Pulmonary artery endothelial cell (primary cell): ENCODE data around the gene STAB2. TPM values are rescaled to one million over a fixed set of nuclear protein-coding genes. Genes with fewer than 3 reads are reported as not detected.

Source experiments
- DNase-seq: peaks from one replicate; pipeline ENCODE4 v3.0.0-alpha.2; 2011; ENCODE audit warnings: low read depth, low spot score
- total RNA-seq: library from RNA; depleted of rRNA; stranded (reverse); fragments of >200 nt; gene quantifications from 2 replicates; pipeline ENCODE4 v1.2.3, GENCODE V29; 2014

STAB2 gene
- total RNA-seq, 1 donor from 2014 or later, result not detected

- no peak for DNase-seq
Observed at GRCh38 chr12:103691063-103691462, 104.0 kb downstream of the STAB2 start.

DNA sequence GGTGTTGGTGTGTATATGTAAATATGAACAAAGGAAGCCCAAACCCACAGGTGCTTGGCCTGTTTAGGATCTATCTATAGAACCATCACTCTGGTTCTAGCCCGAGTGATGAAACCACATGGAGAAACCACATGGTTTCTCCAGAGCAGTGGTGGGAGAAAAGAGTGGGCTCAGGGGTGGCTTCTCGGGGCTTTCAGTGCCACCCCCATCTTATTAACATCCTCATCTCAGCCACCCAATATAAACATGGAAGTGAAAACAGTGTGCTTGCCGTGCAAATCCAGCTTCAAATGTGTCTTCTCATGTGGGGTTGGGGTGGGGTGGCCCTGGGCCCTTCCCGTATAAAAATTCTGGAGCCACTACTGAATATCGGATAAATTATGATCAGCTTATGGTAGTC is 109.0 kb downstream of the STAB2 start:
- no peak for DNase-seq

GRCh38 chr12:103697971-103698751 is 111.1 kb downstream of the STAB2 start:
- no peak for DNase-seq

GRCh38 chr12:103698752-103699560 is 111.9 kb downstream of the STAB2 start:
- DNase-seq, result no peak

- no peak for DNase-seq
Observed at GRCh38 chr12:103705098-103705497, 118.0 kb downstream of the STAB2 start.

DNA sequence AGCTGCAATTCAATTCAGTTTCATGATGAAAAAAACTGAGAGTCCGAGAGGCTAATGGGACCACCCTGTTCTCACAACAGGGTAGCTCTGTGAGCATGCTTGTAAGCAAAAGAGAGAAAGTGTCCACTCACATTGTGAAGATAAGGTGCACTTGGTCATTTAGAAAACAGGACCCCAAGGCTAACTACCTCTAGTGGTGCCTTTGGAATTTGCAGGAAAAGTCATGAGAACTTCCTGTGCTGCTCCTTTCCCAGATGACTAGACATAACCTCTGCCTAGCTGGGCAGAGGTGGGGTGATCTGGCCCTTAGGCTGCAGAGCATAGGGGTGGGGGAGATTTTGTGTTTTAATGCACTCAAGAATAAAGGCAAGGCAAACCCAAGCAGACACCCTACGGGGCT is 118.9 kb downstream of the STAB2 start:
- no peak for DNase-seq

DNA sequence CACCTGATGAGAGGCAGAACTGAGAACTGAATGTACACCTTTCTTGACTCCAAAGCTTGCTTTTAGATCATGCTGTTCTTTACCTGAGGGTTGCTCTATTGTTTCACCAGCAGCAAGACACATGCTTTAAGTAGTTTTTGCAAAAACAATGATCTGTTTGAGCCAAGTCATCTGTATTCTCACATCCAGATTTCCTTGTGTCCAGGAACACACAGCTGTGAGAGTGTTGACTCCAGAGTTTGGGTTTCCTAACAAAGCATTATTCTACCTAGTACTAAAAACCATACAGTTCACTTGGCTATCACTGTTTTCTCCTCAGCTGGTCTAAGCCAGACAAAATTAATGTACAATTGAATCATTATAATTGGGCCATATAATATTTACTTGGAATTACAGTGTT is 120.4 kb downstream of the STAB2 start:
- no peak for DNase-seq

- DNase-seq, result no peak
Observed at GRCh38 chr12:103710544-103710943, 123.5 kb downstream of the STAB2 start.

GRCh38 chr12:103712216-103712615 is 125.1 kb downstream of the STAB2 start:
- DNase-seq, result no peak

DNA sequence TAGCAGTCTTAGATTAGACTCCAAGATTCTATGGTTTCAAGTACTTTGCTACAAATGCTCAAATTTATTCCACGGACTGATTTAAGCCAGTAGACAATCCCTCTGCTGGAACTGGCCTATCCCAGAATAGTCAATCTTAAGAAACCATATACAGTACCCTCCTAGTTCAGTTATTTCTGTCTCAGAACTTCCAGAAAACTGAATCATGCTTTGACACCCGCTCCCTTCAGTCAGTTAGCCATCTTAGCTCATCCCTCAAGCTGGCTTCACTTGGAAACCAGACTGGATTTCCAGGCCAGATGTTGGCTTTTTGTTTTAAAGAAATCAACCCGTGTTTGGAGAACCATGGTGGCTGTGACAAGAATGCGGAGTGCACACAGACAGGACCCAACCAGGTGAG is 128.4 kb downstream of the STAB2 start:
- DNase-seq, result no peak

- no peak for DNase-seq
Observed at GRCh38 chr12:103716517-103717196, 129.6 kb downstream of the STAB2 start.

- no peak for DNase-seq
Observed at GRCh38 chr12:103725398-103725797, 138.3 kb downstream of the STAB2 start.

DNA sequence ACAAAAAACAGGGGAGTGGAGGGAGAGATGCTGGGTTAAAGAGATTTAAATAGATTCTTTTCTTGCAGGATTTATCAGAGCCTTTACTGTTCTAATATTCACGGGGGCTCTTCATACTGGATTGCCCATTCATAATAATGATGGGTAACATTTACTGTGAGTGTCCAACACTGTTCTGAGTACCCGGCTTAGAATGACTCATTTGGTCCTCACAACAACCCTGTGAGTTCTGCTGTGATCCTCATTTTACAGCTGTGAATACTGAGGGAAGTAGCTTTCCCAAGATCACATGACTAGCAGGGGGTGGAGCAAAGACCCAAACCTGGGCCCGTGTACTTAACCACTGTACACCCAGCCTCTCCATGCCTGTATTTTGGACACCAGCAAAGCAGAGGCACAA is 140.6 kb downstream of the STAB2 start:
- DNase-seq, result no peak

GRCh38 chr12:103728323-103728722 is 141.2 kb downstream of the STAB2 start:
- no peak for DNase-seq

GRCh38 chr12:103729499-103729898 is 142.4 kb downstream of the STAB2 start:
- DNase-seq, result no peak

DNA sequence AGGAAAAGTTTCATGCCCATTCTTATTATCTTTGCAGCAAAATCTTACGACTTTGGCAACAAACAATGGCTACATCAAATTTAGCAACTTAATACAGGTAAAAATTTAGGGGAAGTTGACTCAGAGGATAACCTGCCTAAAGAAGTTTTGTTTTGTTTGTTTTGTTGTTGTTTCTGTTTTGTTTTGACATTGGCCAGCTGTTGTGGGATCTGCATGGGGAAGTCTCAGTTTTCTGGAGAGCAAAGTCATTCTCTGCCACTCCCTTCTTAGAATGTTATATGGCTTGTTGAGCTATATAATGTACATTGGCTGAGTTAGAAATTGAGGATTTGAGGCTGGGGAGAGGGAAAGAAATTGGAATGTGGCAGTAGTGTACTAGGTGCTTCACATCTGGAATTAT is 144.5 kb downstream of the STAB2 start:
- no peak for DNase-seq

- no peak for DNase-seq
Observed at GRCh38 chr12:103734863-103735262, 147.8 kb downstream of the STAB2 start.

DNA sequence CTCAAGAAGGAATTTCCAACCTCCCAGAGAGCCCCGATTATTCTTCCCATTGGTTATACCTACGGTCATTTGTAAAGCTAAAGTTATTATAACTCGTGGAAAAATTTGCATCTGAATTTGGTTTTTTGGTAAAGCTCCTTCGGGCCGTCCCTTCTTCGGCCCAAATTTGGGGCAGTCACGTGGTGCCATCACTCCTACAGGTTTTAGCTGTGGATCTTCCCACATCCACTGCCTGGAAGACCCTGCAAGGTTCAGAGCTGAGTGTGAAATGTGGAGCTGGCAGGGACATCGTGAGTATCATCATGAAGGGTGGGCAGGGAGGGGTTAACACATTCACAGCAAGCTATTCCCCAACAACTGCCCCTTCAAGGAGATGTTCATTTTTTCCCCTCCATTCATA is 148.2 kb downstream of the STAB2 start:
- no peak for DNase-seq

DNA sequence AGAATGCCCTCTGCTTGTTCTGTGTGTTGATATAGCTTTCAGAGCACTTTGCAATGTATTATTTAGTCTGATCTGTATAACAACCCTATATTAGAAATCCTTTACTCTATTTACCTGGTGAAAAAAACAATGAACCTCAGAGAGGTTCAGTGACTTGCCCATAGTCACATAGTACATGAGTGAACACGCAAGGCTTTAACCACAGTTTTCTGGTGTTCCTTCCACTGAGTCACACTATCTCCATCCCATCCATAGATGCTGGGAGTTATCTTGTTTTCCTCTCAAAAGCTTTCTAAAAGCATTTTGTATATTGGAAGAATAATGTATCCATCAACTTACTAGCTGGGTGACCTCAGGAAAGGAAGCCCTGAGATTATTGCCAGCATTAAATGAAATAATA is 149.5 kb downstream of the STAB2 start:
- DNase-seq, result no peak

GRCh38 chr12:103737881-103738280 is 150.8 kb downstream of the STAB2 start:
- DNase-seq, result no peak

DNA sequence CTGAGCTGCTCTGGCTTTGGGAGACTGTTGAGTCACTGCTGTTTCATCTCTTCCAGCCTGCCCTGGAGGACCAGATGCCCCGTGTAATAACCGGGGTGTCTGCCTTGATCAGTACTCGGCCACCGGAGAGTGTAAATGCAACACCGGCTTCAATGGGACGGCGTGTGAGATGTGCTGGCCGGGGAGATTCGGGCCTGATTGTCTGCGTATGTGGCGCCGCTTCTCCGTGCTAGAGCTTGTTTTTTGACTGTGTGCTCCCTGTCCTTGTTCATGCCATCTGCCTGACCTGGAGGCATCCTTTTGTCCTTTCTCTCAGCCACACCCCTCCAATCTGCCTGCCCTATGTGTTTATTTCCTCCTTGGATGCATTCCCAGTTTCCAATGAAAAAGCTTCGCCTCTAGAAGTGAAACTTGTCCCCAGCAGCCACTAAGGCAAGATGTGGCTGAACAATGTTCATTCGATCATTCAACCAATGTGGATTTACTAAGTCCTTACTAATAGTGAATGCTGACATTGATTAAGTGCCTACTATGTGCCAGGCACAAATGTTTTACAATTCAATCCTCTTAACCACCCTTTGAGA is 155.4 kb downstream of the STAB2 start:
- no peak for DNase-seq

GRCh38 chr12:103743788-103744187 is 156.7 kb downstream of the STAB2 start:
- DNase-seq, result no peak
